GM19467 (cell line): ENCODE data around the gene GRK5.
"Not testable (repeated sequence)": the region's sequence is repeated elsewhere in the genome, so short reads cannot be mapped to it uniquely, and the experiment has no call there.

Experiments
- ATAC-seq: cut with Tn5 transposase; IDR thresholded peaks from one replicate; pipeline ENCODE4 v1.9.1; 2021; ENCODE audit warnings: mild to moderate bottlenecking, moderate library complexity; ENCODE audit not compliant: unreplicated experiment

The GRK5 gene

DNA sequence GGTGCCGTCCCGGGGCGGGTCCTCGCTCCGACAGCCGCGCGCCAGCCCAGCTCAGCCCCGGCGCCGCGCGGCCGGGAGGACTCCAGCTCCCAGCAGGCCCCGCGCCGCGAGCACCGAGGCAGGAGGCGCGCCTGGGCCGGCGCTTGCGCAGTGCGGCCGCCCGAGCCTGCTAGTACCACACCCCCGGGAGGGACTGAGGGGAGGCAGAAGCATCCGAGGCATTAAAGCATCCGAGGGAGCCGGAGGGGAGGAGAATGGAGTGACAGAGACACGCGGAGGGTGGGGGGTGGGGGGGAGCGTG lies at the start of gene GRK5:
TSS of gene GRK5 (plus strand) at position 206 of the 301 bp plus-strand sequence. CDS start 347 bp downstream, outside the sequence.
- ATAC-seq = peak; percentile 76

DNA sequence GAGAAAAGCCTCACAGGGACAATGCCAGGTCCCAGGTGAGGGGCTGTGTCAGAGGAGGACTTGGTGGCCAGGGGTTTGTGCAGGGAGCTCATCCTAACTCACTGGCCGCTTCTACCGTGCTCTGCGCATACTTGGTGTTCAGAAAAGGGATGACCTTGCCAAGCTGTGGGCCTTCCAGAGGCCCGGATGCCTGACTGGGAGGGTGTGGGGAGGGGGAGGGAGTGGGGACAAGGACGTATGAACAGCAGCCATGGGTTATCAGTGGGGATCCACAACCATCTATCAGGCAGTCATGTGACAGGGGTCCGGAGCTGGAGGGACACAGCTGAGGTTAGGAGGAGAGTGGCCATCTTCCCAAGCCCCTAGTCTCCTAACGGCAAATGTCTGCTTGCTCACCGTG lies 48.0 kb upstream of the GRK5 start:
- ATAC-seq = no peak

DNA sequence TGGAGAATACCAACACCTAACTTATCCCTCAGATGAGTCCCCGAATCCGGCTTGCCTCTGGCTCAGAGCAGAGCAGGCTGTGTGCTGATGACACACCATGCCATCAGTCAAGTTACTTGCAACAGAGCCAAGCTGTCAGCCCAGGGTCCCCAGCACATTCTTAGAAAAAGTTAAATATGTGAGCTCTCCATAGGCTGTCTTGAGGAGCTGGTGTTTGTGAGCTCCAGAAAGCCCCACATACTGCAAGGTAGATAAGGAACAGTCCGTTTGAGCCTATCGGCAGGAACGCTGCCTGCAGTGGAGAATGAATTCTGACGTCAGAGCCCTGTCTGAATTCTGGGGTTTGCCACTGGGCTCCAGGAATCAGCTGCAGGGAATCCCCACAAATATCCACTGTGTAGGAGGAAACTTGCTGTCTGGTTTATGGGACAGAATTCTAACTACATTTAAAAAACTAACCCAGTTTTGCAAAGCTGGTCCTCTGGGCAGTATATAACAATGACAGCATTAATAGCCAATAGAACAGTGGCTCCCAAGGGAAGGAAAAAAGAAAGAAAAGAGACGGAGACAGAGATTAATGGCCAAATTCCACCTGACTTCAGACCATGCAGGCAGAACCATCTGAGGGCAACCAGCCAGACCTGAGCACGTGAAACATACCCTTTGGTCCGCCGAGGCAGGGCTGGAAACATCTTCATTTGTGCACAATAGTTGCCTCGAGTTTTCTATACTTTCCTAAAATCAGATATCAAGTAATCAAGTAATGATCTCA lies 45.5 kb upstream of the GRK5 start:
- ATAC-seq = no peak

DNA sequence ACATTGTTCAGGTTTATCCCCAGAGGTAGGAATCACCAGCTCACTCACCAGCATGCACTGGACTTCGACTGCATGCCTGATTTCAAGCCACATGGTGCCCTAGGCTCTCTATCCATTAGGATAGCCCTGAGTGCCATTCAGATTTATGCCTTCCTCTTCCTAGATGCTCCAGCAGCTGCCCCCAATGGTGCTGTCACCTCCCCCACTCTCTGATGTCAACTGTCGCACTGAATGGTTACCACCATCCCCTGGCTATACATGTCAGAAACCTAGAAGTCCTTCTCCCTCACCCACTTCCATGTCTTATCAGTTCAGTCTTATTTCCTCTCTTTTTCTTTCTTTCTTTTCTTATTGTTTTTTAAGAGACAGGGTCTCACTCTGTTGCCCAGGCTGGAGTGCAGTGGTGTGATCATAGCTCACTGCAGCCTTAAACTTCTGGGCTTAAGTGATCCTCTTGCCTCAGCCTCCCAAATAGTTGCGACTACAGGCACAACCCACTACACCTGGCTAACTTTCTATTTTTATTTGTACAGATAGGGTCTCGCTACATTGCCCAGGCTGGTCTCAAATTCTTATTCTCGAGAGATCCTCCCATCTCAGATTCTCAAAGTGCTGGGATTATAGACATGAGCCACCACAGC lies 44.8 kb upstream of the GRK5 start:
- ATAC-seq = no peak

DNA sequence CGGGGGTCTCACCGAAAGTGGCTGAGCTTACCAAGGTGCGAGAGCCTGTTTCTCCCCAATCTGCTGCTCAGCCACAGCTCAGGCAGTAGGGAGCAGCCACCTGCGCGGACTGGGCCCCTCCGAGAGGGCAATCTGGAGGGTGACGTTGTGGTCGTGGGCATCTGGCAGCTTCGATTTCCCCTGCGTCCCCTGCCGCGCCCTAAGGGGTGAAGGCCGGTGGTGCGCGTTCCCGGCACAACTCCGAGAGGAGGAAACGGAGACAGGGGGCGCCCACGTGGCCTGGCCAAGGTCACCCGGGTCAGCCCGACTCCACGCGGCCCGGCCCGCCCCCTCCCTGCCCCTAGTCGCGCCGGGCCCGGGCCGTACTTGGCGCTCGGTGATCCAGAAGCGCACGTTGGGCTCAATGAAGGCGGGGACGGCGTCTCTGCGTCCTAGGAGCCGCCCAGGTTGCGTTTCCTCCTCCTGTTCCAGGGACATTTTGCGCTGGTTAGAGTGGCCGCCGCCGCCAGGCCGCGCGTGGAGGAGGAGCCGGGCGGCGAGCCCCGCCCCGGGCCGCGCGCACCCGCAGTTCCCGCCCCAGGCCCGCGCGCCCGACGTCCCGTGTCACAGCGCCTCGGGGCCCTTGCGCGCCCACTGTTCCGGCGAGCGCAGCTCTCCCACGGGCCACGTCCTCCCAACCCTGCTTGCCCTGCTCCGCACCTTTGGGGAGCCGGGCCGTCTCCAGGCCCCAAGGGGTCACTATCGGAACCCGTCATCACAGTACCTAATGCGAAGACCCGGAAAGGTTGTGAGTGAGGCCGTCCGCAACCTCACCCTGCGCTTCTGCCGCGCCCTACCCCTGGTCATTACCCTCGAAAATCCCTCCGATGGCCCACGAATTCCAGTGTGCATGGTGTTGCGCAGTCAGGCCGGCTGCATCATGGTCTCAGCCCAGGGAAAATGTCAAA lies 41.9 kb upstream of the GRK5 start, which contains the start of gene SFXN4:
TSS of gene SFXN4 (minus strand) at position 544 of the 947 bp plus-strand sequence. CDS start at position 477, 67 bp downstream.
- ATAC-seq = peak; percentile 89

DNA sequence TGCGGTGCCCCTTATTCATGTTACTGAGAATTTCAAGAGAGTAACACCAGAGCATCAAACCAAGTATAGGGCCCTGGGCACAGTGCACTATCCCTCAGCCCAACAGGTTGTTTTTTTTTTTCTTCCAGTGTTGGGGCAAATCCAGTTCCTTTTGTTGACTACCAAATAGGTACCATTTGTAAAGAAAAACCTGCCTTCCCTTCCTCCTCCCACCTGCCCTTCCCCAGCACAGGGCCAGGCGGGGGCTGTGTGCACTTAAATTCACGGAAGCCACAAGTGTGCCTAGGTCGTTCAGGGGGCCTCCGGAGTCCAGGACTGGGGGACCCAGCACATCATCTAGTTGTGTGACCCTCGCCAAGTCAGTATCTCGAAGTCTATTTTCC lies 41.3 kb upstream of the GRK5 start:
- no peak for ATAC-seq

DNA sequence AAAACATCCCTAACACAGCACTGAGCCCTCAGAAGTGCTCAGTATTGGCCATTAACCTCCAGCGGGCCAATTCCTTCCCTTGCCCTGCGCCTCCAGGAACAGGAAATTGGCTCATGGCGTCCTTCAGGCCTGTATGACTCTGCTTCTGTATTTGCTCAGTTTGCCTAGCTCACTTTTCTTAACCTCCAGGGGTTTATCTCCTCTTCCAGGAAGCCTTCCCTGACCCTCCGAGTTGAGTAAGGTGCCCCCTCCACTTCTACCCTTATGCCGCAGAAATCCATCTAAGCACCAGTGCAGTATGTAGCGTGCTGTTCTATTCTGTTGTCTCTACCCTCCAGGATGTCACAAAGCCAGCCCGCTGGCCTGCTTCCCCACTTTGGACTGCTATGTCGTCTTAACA lies 40.8 kb upstream of the GRK5 start:
- ATAC-seq = no peak

DNA sequence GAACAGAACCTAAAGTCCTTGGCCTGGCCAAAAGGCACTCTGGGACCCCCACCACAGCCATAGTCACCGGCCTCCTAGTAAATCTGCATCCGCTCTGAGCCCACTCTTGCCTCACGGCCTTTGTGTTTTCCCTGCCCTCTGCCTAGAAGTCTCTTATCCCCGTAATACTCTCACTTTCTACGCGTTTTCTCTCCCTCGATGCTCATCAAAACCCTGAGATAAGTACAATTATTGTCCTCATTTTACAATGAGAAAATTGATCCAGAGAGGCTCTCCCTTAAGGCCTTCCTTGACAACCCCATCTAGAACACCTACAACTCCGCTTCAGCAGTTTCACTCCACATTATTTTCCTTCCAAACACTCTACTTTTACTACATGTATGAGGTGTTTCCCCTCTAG lies 40.3 kb upstream of the GRK5 start:
- no peak for ATAC-seq

DNA sequence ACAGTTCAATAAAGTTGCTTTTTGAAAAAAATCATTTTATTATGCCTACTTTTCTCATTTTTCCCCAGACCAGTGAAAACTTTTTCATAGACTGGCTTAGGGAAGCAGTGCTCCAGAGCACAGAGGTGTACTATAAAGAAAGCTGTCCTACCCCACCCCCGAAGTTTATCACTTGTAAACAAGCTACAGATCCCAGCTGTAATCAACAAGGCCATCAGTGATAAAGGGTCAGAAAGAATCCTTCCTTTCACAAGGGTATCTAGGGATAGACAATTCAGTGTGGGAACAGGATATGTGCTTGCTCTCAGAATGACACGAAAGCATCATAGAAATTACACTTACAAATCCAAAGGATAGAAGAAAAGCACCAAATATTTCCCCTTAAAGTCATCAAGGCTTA lies 33.3 kb upstream of the GRK5 start:
- no peak for ATAC-seq

DNA sequence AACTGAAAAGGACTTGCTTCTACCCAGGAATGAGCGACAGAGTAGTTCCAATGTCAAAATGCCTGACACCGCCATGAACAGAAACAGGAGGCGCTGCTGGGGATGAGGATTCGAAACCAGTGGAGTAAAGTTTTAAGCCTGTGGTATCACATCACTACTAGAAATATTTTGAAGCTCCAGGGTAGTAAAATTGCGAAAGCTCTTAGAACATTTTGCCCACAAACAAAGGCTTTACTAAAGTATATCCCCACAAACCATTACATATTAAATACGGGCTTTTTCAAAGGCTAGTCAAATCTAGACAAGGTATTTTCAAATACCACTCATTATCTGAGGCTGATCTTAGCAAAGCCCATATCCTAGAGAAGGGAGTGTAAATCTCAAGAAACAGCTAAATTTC lies 31.2 kb upstream of the GRK5 start:
- no peak for ATAC-seq

DNA sequence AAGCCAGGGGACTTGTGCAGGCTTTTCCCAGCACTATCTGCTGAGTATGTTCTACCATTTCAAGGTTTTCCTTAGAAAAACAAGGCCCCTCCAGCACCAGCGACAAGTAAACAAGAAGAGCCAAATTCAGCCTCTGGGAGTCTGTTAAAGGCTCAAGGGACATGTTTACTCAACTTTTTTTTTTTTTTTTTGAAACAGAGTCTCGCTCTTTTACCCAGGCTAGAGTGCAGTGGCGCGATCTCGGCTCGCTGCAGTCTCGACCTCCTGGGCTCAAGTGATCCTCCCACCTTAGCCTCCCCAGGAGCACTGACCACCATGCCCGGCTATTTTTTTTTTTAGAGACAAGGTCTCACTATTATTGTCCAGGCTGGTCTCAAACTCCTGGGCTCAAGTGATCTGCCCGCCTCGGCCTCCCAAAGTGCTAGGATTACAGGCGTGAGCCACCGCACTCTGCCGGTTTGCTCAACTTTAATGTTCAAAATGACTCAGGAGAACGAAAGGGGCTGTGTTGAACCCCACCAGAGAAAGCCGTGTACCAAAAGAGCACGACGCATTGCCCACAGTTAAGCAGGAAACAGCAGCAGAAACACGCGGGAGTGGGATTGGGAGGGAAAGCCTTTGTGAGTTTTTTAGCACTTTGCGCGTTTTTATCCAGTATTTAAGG lies 29.5 kb upstream of the GRK5 start:
- ATAC-seq = no peak

DNA sequence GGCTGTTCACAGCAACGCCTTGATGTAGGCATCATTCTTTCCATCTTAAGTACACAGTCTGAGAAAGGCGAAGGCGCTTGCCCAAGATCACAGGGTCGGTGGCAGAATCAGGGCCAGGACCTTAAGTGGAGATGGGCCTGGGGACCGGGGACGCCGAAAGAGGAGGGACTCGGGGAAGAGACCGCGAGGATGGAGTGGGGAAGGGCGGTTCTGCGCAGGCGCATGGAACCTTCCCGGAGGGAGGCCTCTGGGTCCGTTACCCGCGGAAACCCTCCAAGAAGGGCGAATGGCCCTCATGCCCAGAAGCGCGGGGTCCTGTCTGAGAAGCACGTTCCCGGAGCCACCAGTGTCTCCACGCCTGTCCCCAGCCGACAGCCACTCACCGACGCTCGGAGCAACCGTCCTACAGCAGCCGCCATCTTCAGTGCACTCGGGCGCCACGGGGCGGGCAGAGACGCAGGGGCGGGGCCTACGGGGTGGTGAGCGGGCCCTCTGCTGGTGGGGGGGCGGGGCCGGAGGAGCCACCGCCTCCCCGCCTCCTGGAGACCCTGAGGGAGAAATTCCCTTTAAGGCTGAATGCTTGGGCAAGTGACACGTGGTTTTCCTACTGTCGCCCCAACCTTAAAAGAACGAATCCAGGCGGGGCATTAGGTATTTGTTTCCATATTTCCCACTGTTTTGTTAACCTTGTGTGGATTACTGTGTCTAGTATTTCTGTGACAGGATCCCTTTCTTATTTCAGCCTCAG lies 28.8 kb upstream of the GRK5 start, which contains the start of gene PRDX3:
TSS of gene PRDX3 (minus strand) at position 441 of the 748 bp plus-strand sequence. CDS start at position 419, 22 bp downstream.
- peak; percentile 94 for ATAC-seq

DNA sequence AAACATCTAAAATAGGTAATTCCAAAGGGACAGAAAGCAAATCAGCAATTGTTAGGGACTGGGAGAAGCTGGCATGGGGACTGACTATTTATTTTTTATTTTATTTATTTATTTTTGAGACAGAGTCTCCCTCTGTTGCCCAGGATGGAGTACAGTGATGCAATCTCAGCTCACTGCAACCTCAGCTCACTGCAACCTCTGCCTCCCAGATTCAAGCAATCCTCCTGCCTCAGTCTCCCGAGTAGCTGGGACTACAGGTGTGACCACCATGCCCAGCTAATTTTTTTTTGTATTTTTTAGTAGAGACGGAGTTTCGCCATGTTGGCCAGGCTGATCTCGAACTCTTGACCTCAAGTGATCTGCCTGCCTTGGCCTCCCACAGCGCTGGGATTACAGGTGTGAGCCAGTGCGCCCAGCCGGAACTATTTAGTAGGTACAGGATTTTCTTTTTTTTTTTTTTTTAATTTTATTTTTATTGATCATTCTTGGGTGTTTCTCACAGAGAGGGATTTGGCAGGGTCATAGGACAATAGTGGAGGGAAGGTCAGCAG lies 26.4 kb upstream of the GRK5 start:
- ATAC-seq = not testable (repeated sequence)

DNA sequence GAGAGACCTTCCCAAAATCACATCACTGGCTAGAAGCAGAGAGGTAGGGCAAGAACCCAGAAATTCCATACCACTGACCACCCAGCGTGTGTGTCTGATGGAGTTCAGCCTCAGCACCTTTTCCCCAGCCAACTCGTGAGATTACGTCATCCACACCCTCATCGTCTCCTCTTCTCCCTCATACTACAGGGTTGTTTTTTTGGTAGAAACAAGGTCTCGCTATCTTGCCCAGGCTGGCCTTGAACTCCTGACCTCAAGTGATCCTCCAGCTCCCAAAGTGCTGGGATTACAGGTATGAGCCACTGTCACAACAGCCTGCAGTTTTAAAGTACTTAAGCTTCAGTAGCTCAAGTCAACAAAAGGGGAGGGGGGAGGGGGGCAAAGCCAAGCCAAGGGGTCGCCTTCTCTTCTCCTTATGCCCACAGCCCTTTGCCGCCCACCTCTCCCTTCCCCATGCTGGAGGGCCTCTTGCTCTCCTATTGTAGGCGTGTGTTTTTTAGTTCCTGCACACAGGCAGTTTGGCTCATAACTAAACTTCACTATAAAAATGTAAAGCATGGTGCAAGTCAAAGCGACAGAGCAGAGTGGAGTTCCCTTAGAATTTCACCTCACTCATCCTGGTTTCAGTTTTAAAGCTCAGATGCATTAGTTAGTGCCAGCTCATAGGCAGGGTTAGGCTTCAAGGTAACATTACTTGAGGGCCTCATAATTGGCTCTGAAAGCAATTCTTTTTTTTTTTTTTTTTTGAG lies 23.5 kb upstream of the GRK5 start:
- ATAC-seq = no peak

DNA sequence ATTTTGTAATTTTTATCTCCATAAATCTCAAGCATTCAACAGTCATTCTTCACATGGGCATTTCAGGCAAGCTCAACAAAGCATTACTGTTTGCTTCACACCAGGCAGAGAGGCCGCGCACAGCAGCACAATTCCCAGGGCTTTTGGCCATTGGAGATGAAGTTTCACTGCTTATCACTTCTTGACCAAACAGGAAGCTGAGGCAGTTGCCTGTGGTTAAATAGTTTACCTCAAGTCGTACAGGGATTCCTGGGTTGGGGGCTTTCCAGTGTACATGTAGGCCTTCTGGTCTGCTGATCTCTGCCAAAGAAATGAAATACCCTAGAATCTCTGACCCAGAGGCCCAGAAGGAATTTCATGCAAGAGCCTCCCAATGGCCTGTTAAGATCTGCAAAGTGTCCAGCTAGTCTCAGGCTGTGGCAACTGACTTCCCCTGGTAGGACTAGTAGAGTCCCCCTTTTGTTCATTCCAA lies 17.5 kb upstream of the GRK5 start:
- ATAC-seq = no peak

DNA sequence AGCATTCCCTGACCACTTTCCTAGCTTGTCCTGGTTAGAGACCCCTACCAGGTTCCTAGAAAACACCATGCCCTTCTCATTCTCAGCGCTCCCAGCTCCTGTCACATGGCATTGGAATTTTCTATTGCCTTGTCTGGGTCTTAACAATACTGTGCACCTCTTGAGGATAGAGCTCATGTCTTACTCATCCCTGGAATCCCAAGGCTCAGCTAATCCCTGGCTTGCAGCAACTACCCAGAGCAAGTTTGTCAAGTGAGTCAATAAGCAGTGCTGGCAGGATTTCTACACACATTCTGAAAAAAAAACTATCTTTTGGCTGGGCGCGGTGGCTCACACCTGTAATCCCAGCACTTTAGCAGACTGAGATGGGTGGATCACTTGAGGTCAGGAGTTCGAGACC lies 17.0 kb upstream of the GRK5 start:
- no peak for ATAC-seq

DNA sequence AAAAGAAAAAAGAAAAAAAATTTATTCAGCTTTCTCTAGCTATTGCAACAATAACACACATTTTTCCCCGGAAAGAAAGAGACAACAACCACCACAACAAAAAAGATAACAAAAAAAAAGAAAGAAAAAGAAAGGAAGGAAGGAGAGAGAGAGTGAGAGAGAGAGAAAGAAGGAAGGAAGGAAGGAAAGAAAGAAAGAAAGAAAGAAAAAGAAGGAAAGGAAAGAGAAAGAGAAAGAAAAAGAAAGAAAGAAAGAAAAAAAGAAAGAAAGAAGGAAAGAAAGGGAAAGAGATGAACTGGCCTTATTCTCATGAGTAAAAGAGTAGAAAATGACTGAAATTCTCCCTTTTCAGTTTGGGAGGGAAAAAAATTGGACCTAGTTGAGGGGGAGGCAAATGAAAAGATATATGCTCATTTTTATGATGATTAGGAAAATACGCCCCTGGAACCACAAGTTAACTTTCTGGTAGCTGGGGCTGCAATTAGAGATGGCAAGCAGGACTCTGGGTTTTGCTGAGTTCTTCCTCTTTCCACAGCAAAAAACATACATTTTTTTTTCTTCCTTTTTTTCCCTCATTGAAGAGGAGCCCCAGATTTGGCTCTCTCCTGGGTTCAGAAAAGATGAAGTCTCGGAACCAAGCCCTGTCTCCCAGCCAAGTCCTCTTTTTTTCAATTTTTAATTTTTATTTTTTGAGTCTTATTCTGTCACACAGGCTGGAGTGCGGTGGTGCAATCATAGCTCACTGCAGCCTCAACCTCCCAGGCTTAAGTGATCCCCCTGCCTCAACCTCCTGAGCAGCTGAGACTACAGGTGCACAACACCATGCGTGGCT lies 16.2 kb upstream of the GRK5 start:
- ATAC-seq = no peak

DNA sequence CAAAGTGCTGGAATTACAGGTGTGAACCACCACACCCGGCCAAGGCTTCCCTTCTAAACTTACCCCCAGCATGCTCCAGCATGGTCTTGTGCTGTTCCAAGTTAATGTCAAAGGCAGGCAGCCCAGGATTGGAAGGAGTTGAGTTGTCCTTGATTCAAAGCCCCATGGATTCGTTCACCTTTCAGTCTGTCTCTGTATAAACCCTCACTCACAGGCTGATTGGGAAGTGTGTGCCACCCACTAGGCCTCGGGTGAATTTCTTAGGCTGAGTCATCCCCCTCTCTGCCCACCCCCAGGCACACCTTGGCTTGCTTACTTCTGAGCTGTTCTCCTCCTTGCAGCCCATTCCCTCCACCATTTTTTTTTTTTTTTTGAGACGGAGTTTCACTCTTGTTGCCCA lies 15.5 kb upstream of the GRK5 start:
- no peak for ATAC-seq
